GM19467 (cell line): Measurements from ENCODE around the gene CDHR2.
"Not testable (repeated sequence)": the region's sequence is repeated elsewhere in the genome, so short reads cannot be mapped to it uniquely, and the experiment has no call there.

Source experiments
- ATAC-seq: cut with Tn5 transposase; IDR thresholded peaks from one replicate; pipeline ENCODE4 v1.9.1; 2021; ENCODE audit warnings: mild to moderate bottlenecking, moderate library complexity; ENCODE audit not compliant: unreplicated experiment

The CDHR2 gene

GRCh38 chr5:176595386-176595943 is 46.3 kb downstream of the CDHR2 start:
- ATAC-seq, result no peak

- no peak for ATAC-seq
Observed at GRCh38 chr5:176596069-176596644, 47.0 kb downstream of the CDHR2 start.

- peak; percentile 83 for ATAC-seq
Observed at GRCh38 chr5:176596689-176597416, 47.7 kb downstream of the CDHR2 start.

- no peak for ATAC-seq
Observed at GRCh38 chr5:176597417-176598389, 48.6 kb downstream of the CDHR2 start.

- not testable (repeated sequence) for ATAC-seq
Observed at GRCh38 chr5:176599749-176600430, 50.7 kb downstream of the CDHR2 start.

- no peak for ATAC-seq
Observed at GRCh38 chr5:176601901-176602482, 52.9 kb downstream of the CDHR2 start.

- ATAC-seq, result no peak
Observed at GRCh38 chr5:176603091-176603490, 53.9 kb downstream of the CDHR2 start.

- ATAC-seq, result no peak
Observed at GRCh38 chr5:176606032-176606431, 56.9 kb downstream of the CDHR2 start.

GRCh38 chr5:176606875-176607274 is 57.7 kb downstream of the CDHR2 start:
- no peak for ATAC-seq

GRCh38 chr5:176608142-176608705 is 59.1 kb downstream of the CDHR2 start:
- ATAC-seq, result no peak

GRCh38 chr5:176608937-176609723 is 60.0 kb downstream of the CDHR2 start:
- peak; percentile 36 for ATAC-seq

GRCh38 chr5:176609724-176610434 is 60.7 kb downstream of the CDHR2 start, which contains the start of gene GPRIN1:
Gene GPRIN1, minus strand, starts transcription at chr5:176610156. Its CDS starts 10,322 bp downstream, at chr5:176599834.
- peak; percentile 63 for ATAC-seq

- ATAC-seq, result peak; percentile 2
Observed at GRCh38 chr5:176610435-176610773, 61.3 kb downstream of the CDHR2 start.

GRCh38 chr5:176611435-176611834 is 62.3 kb downstream of the CDHR2 start:
- no peak for ATAC-seq

GRCh38 chr5:176612008-176612407 is 62.9 kb downstream of the CDHR2 start:
- ATAC-seq, result no peak

GRCh38 chr5:176612855-176613254 is 63.7 kb downstream of the CDHR2 start:
- ATAC-seq, result no peak

- no peak for ATAC-seq
Observed at GRCh38 chr5:176614805-176615478, 65.8 kb downstream of the CDHR2 start.

- ATAC-seq, result no peak
Observed at GRCh38 chr5:176616511-176616910, 67.4 kb downstream of the CDHR2 start.
